H1 (cell line): Measurements from ENCODE around the gene RRP9. TPM values are rescaled to one million over a fixed set of nuclear protein-coding genes. Genes with fewer than 3 reads are reported as not detected.

Experiments
- FOSL1 ChIP-seq: IDR thresholded peaks from 2 replicates; pipeline ENCODE4 v1.6.1; 2011; ENCODE audit warnings: mild to moderate bottlenecking, low read depth, low read length, moderate library complexity; ENCODE audit not compliant: insufficient read depth
- HDAC6 ChIP-seq: IDR thresholded peaks from one replicate; pipeline ENCODE4 v1.7.1; 2012; ENCODE audit warnings: low read depth, mild to moderate bottlenecking, inconsistent platforms, low read length, moderate library complexity
- KDM5A ChIP-seq: fragments of 200-600 bp; IDR thresholded peaks from 2 replicates; pipeline ENCODE4 v1.7.1; 2012; ENCODE audit warnings: mild to moderate bottlenecking, low read length, inconsistent platforms, mixed read lengths
- MAFK ChIP-seq: IDR thresholded peaks from 2 replicates; pipeline ENCODE4 v1.6.1; 2012; ENCODE audit warnings: low read depth, mild to moderate bottlenecking, improper control_type of control experiment, low read length
- SP4 ChIP-seq: IDR thresholded peaks from 2 replicates; pipeline ENCODE4 v1.6.1; 2012; ENCODE audit warnings: low read length, inconsistent platforms
- polyA plus RNA-seq, 7 experiments: library from polyadenylated mRNA; depleted of rRNA in 3 of 7; stranded (reverse) in 5 of 7; unstranded in 2 of 7; fragments of >200 nt in 5 of 7; fragments of 200-250 nt in 2 of 7; gene quantifications; 1 replicate in 5 of 7; 2 replicates in 1 of 7; 4 replicates in 1 of 7; pipeline versions ENCODE4 v1.2.1 to v1.2.3, GENCODE V29; 2011 to 2013; ENCODE audit warnings: missing spikeins in 2 of 7, mixed read lengths in 2 of 7
- total RNA-seq: library from RNA; stranded (reverse); fragmentation: NEBNext Ultra II Directional; extraction: Animal tissue kit (Norgen Biotek cat#: 25700); gene quantifications from 2 replicates; pipeline ENCODE4 v1.2.1, GENCODE V29; 2021
- TF ChIP-seq, protein P1 (sequence below): IDR thresholded peaks from 2 replicates; pipeline ENCODE4 v1.6.1; 2012; ENCODE audit warnings: inconsistent platforms

The RRP9 gene
- total and polyA plus RNA-seq, 2 of the 8 experiments (the other 6 are each of a cell fraction or from before 2014, with no cell fraction given): 55.6 to 68.9 TPM

GRCh38 chr3:51932471-51933370 lies 9.0 kb downstream of the RRP9 start (continued):
- TF ChIP-seq FOSL1 (no peak), KDM5A (no peak), SP4 (no peak), MAFK (no peak), HDAC6 (no peak)
- TF ChIP-seq, protein P1, sequence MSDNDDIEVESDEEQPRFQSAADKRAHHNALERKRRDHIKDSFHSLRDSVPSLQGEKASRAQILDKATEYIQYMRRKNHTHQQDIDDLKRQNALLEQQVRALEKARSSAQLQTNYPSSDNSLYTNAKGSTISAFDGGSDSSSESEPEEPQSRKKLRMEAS: no peak
